Naive thymus-derived CD4-positive, alpha-beta T cell (primary cell): ENCODE measurements around the gene RAP2A. TPM values are rescaled to one million over a fixed set of nuclear protein-coding genes. Genes with fewer than 3 reads are reported as not detected.

ENCODE experiments used
- ATAC-seq: fragments of 150-1000 bp; cut with Tn5 transposase; 2 replicates; pipeline ENCODE4 v1.10.0; 2021; ENCODE audit warnings: mild to moderate bottlenecking, moderate library complexity
- CTCF ChIA-PET: fragments of 350-600 bp; sonication (Branson Sonifier 250); formaldehyde crosslinking; loops from one replicate; lab custom pipeline; 2021; ENCODE audit warnings: antibody characterized with exemption; lab: Charles Lee
- POLR2A ChIA-PET: fragments of 350-600 bp; sonication (Branson Sonifier 250); formaldehyde crosslinking; loops from one replicate; lab custom pipeline; 2021; ENCODE audit warnings: antibody characterized with exemption, inconsistent platforms; lab: Charles Lee
- DNase-seq, 9 donors: peaks; one replicate each; pipeline versions ENCODE4 v3.0.0 to v3.0.0-alpha.2; 2020 to 2022; ENCODE audit warnings: mixed read lengths in 1 of 9
- H3K27ac ChIP-seq: one replicate; pipeline ENCODE4 v1.7.0; 2013; ENCODE audit warnings: mild to moderate bottlenecking, low read depth, low read length, moderate library complexity
- H3K27me3 ChIP-seq, 2 donors: one replicate each; pipeline ENCODE4 v1.7.0; 2013; ENCODE audit warnings: low read length in 2 of 2, mild to moderate bottlenecking in 2 of 2, moderate library complexity in 2 of 2; ENCODE audit not compliant: control insufficient read depth in 2 of 2, insufficient read depth in 2 of 2
- H3K36me3 ChIP-seq, 3 experiments: 1 replicate in 2 of 3; 2 replicates in 1 of 3; pipeline ENCODE4 v1.7.0; 2013; ENCODE audit warnings: low read length in 3 of 3, mild to moderate bottlenecking in 3 of 3, moderate library complexity in 1 of 3; ENCODE audit not compliant: insufficient read depth in 3 of 3, control insufficient read depth in 2 of 3
- H3K4me1 ChIP-seq, 2 donors: one replicate each; pipeline ENCODE4 v1.7.0; 2013; ENCODE audit warnings: low read length in 2 of 2, mild to moderate bottlenecking in 2 of 2, moderate library complexity in 1 of 2; ENCODE audit not compliant: control insufficient read depth in 2 of 2, insufficient read depth in 2 of 2
- H3K4me3 ChIP-seq: 2 replicates; pipeline ENCODE4 v1.7.0; 2013; ENCODE audit warnings: mild to moderate bottlenecking, low read length
- H3K9me3 ChIP-seq, 3 experiments: 1 replicate in 2 of 3; 2 replicates in 1 of 3; pipeline ENCODE4 v1.7.0; 2013; ENCODE audit warnings: low read length in 3 of 3; ENCODE audit not compliant: control insufficient read depth in 2 of 3
- H3K27ac Mint-ChIP-seq, 9 donors: one replicate each; pipeline ENCODE4 v1.8.0; 2020 to 2022; ENCODE audit warnings: mixed read lengths in 9 of 9, mild to moderate bottlenecking in 8 of 9, moderate library complexity in 5 of 9, inconsistent platforms in 2 of 9
- H3K27me3 Mint-ChIP-seq, 5 donors: one replicate each; pipeline ENCODE4 v1.8.0; 2021 to 2022; ENCODE audit warnings: mixed read lengths in 5 of 5, mild to moderate bottlenecking in 1 of 5
- H3K36me3 Mint-ChIP-seq, 5 donors: one replicate each; pipeline ENCODE4 v1.8.0; 2020 to 2022; ENCODE audit warnings: mixed read lengths in 5 of 5, mild to moderate bottlenecking in 3 of 5, inconsistent platforms in 1 of 5
- H3K4me1 Mint-ChIP-seq, 7 donors: one replicate each; pipeline ENCODE4 v1.8.0; 2020 to 2022; ENCODE audit warnings: mixed read lengths in 7 of 7, mild to moderate bottlenecking in 3 of 7, inconsistent platforms in 1 of 7
- H3K4me3 Mint-ChIP-seq, 10 donors: one replicate each; pipeline ENCODE4 v1.8.0; 2020 to 2022; ENCODE audit warnings: mild to moderate bottlenecking in 10 of 10, mixed read lengths in 10 of 10, moderate library complexity in 6 of 10, inconsistent platforms in 2 of 10
- H3K9me3 Mint-ChIP-seq, 11 donors: one replicate each; pipeline ENCODE4 v1.8.0; 2020 to 2022; ENCODE audit warnings: mixed read lengths in 11 of 11, mild to moderate bottlenecking in 4 of 11, inconsistent platforms in 1 of 11, moderate library complexity in 1 of 11
- intact Hi-C, 2 donors: fragments of 100-400 bp; cut with micrococcal nuclease; formaldehyde crosslinking; loops; one replicate each; pipeline ENCODE4 v1.15.1; 2023
- polyA plus RNA-seq, 2 donors: library from polyadenylated mRNA; unstranded; fragments of 300-500 nt; fragmentation: Illumina TruSeq; gene quantifications; one replicate each; pipeline ENCODE4 v1.2.3, GENCODE V29; 2021
- total RNA-seq, 6 experiments: library from RNA in 5 of 6; stranded (reverse) in 5 of 6; gene quantifications; 1 replicate in 5 of 6; 2 replicates in 1 of 6; pipeline ENCODE4 v1.2.3 and lab custom pipeline; 2021 to 2026

Gene RAP2A
- total and polyA plus RNA-seq, 7 experiments from 2014 or later: 1.2 to 33.2 (median 17.1) TPM

- ChIA-PET POLR2A (no interaction called here), CTCF (interaction anchor here (1.0 kb wide), 1 partner anchor 82 kb away, joined by 3 read pairs; no protein-coding TSS in a partner anchor)
- peaks cover 0 to 2% (median 0%) of the 10 kb centered on the region in 11 donors for H3K9me3 Mint-ChIP-seq
- no peak for DNase-seq
- Histone ChIP-seq H3K27me3 (no peaks in the 10 kb centered on the region), H3K27ac (no peak overlapping the region), H3K9me3 (no peaks in the 10 kb centered on the region), H3K4me3 (no peak overlapping the region), H3K4me1 (no peaks in the 10 kb centered on the region), H3K36me3 (no peaks in the 10 kb centered on the region)
- no peaks in the 10 kb centered on the region for H3K36me3 Mint-ChIP-seq
- H3K4me1 Mint-ChIP-seq: peaks cover 0 to 3% (median 2%) of the 10 kb centered on the region in 7 donors
- intact Hi-C loops: no loop called here
- no peak for ATAC-seq
- H3K27ac Mint-ChIP-seq: no peak overlapping the region
- peaks cover 9 to 44% (median 14%) of the 10 kb centered on the region in 5 donors for H3K27me3 Mint-ChIP-seq
- no peak overlapping the region for H3K4me3 Mint-ChIP-seq
These were observed 7.3 kb upstream of the RAP2A start for GRCh38 chr13:97426695-97427094.

- POLR2A ChIA-PET: no interaction called here
- CTCF ChIA-PET: no interaction called here
- no peak overlapping the region for H3K27ac ChIP-seq
- no peak overlapping the region for H3K4me3 ChIP-seq
- no peaks in the 10 kb centered on the region for H3K9me3 ChIP-seq
- peaks cover 0 to 4% (median 0%) of the 10 kb centered on the region in 11 donors for H3K9me3 Mint-ChIP-seq
- intact Hi-C loops: loop anchor here in 1 of 2 donors (5.0 to 10.0 kb wide), 3 partner anchors 1485 to 1773 kb away; partner anchors contain the start of gene UBAC2
- H3K36me3 Mint-ChIP-seq: no peaks in the 10 kb centered on the region
- no peak overlapping the region for H3K27ac Mint-ChIP-seq
- no peaks in the 10 kb centered on the region for H3K4me1 ChIP-seq
- no peak for ATAC-seq
- no peak for DNase-seq
- peaks cover 5 to 15% (median 9%) of the 10 kb centered on the region in 7 donors for H3K4me1 Mint-ChIP-seq
- H3K4me3 Mint-ChIP-seq: no peak overlapping the region
- no peaks in the 10 kb centered on the region for H3K27me3 ChIP-seq
- H3K27me3 Mint-ChIP-seq: peaks cover 9 to 35% (median 9%) of the 10 kb centered on the region in 5 donors
- H3K36me3 ChIP-seq: peaks cover 0 to 3% (median 0%) of the 10 kb centered on the region in 3 experiments
These were observed 4.3 kb upstream of the RAP2A start for GRCh38 chr13:97429681-97430081.

- Histone ChIP-seq H3K4me3 (no peak overlapping the region), H3K36me3 (peaks cover 0 to 3% (median 0%) of the 10 kb centered on the region in 3 experiments), H3K27me3 (no peaks in the 10 kb centered on the region), H3K4me1 (no peaks in the 10 kb centered on the region), H3K9me3 (no peaks in the 10 kb centered on the region), H3K27ac (no peak overlapping the region)
- Mint-ChIP-seq H3K36me3 (no peaks in the 10 kb centered on the region), H3K9me3 (peaks cover 0 to 4% (median 0%) of the 10 kb centered on the region in 11 donors), H3K4me3 (no peak overlapping the region), H3K27me3 (peaks cover 5 to 32% (median 9%) of the 10 kb centered on the region in 5 donors), H3K27ac (no peak overlapping the region), H3K4me1 (peaks cover 9 to 19% (median 15%) of the 10 kb centered on the region in 7 donors)
- no peak for DNase-seq
- ChIA-PET CTCF (no interaction called here), POLR2A (no interaction called here)
- intact Hi-C loops: loop anchor here in 1 of 2 donors (5.0 to 10.0 kb wide), 3 partner anchors 1485 to 1772 kb away; partner anchors contain the start of gene UBAC2
- ATAC-seq: no peak
These were observed 3.7 kb upstream of the RAP2A start for GRCh38 chr13:97430296-97430695.

DNA sequence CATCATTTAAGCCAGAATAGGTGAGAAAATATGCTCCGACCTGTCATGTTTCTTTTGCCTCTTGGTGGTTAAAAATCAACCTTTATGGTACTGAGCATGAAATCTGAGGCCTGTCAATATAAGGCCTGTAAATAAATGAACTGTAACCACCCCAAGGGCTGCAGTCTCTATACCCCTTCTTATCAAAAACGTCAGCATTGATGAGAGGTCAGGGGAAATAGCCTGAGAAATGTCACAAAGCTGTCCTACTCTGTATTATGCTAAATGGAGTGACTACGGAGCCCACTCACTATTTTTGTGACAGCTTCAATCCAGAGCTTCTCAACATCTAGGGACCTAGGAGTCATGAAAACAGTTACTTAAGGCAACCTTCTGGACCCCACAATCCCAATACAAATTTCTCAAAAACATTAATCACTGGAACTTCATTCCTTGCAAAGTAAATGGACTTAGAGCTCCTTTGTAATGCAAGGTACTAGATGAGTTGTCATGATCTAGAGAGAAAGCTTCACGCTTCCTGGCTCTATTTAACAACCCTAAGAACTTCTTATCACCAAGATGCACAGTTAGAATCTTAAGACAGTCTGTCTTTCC, 2.7 kb upstream of the RAP2A start:
- no peaks in the 10 kb centered on the region for H3K9me3 ChIP-seq
- H3K27ac Mint-ChIP-seq: peak overlapping the region in 1 of 9 donors; percentile 14
- POLR2A ChIA-PET: interaction anchor here (0.9 to 3.3 kb wide), 3 partner anchors 202 to 208 kb away, joined by 3 to 32 read pairs (median 16); partner anchors contain the start of gene MBNL2

GRCh38 chr13:97432232-97432916, 1.6 kb upstream of the RAP2A start:
- H3K36me3 ChIP-seq: peaks cover 0 to 3% (median 0%) of the 10 kb centered on the region in 3 experiments
- H3K27ac Mint-ChIP-seq: peak overlapping the region; percentile 98 to 100 (median 100)
- DNase-seq (peak in 2 of 9 donors; percentile 1 to 8), ATAC-seq (no peak)
- no peaks in the 10 kb centered on the region for H3K9me3 ChIP-seq
- peaks cover 13 to 36% (median 30%) of the 10 kb centered on the region in 7 donors for H3K4me1 Mint-ChIP-seq
- H3K27me3 Mint-ChIP-seq: peaks cover 0 to 17% (median 7%) of the 10 kb centered on the region in 5 donors
- no peaks in the 10 kb centered on the region for H3K27me3 ChIP-seq
- ChIA-PET POLR2A (interaction anchor here (0.6 to 3.3 kb wide), 15 partner anchors 27 to 1756 kb away, joined by 3 to 32 read pairs (median 4); partner anchors contain the start of genes DNAJC3 and MBNL2), CTCF (no interaction called here)
- H3K4me3 Mint-ChIP-seq: peak overlapping the region; percentile 90 to 99 (median 96)
- intact Hi-C loops: loop anchor here (2.0 to 10.0 kb wide), 6 partner anchors 64 to 1770 kb away; partner anchors contain the start of gene UBAC2 (in 1 of the 2)
- peaks cover 0 to 4% (median 0%) of the 10 kb centered on the region in 11 donors for H3K9me3 Mint-ChIP-seq
- peak overlapping the region; percentile 100 for H3K27ac ChIP-seq
- peak overlapping the region; percentile 93 for H3K4me3 ChIP-seq
- H3K36me3 Mint-ChIP-seq: peaks cover 0 to 4% (median 0%) of the 10 kb centered on the region in 5 donors
- H3K4me1 ChIP-seq: peaks cover 0 to 8% of the 10 kb centered on the region in 2 donors

More for the DNA sequence above, 2.7 kb upstream of the RAP2A start:
- peaks cover 0 to 3% (median 0%) of the 10 kb centered on the region in 3 experiments for H3K36me3 ChIP-seq
- peak overlapping the region in 4 of 10 donors; percentile 6 to 55 (median 37) for H3K4me3 Mint-ChIP-seq
- intact Hi-C loops: loop anchor here in 1 of 2 donors (5.0 to 10.0 kb wide), 3 partner anchors 1484 to 1771 kb away; partner anchors contain the start of gene UBAC2
- no peak overlapping the region for H3K4me3 ChIP-seq
- ATAC-seq: no peak
- no peaks in the 10 kb centered on the region for H3K27me3 ChIP-seq
- peaks cover 0 to 2% (median 0%) of the 10 kb centered on the region in 5 donors for H3K36me3 Mint-ChIP-seq
- peaks cover 0 to 4% (median 0%) of the 10 kb centered on the region in 11 donors for H3K9me3 Mint-ChIP-seq
- no peak for DNase-seq
- peaks cover 0 to 2% of the 10 kb centered on the region in 2 donors for H3K4me1 ChIP-seq
- H3K27me3 Mint-ChIP-seq: peaks cover 0 to 24% (median 9%) of the 10 kb centered on the region in 5 donors
- CTCF ChIA-PET: no interaction called here
- H3K4me1 Mint-ChIP-seq: peaks cover 12 to 29% (median 23%) of the 10 kb centered on the region in 7 donors
- no peak overlapping the region for H3K27ac ChIP-seq
